PFSK-1 (cell line): ENCODE data around the gene CTIF.

Experiments
- FOXP2 ChIP-seq: optimal IDR thresholded peaks from 2 replicates; pipeline ENCODE3; 2011; ENCODE audit warnings: borderline replicate concordance, control low read depth, inconsistent platforms; ENCODE audit not compliant: insufficient read depth; ENCODE audit errors: extremely low read length, extremely low read depth
- POLR2AphosphoS5 ChIP-seq: IDR thresholded peaks from 2 replicates; pipeline ENCODE4 v1.6.1; 2012; ENCODE audit warnings: low read depth, mild to moderate bottlenecking, control low read depth, low read length, moderate library complexity
- SIN3A ChIP-seq: IDR thresholded peaks from 2 replicates; pipeline ENCODE4 v1.6.1; 2012; ENCODE audit warnings: mild to moderate bottlenecking, low read length, moderate library complexity, borderline replicate concordance; ENCODE audit not compliant: insufficient read depth
- TAF1 ChIP-seq: IDR thresholded peaks from 2 replicates; pipeline ENCODE4 v1.6.1; 2012; ENCODE audit warnings: low read length, control low read depth, borderline replicate concordance; ENCODE audit not compliant: insufficient read depth
- TF ChIP-seq, protein P1 (sequence below), 2 experiments: IDR thresholded peaks; 2 replicates each; pipeline versions ENCODE4 v1.6.1 to v1.8.0; 2011 to 2012; ENCODE audit warnings: low read depth in 2 of 2, low read length in 2 of 2, control low read depth in 1 of 2, inconsistent platforms in 1 of 2, mild to moderate bottlenecking in 1 of 2, moderate library complexity in 1 of 2; ENCODE audit not compliant: insufficient read depth in 1 of 2

CTIF gene

DNA sequence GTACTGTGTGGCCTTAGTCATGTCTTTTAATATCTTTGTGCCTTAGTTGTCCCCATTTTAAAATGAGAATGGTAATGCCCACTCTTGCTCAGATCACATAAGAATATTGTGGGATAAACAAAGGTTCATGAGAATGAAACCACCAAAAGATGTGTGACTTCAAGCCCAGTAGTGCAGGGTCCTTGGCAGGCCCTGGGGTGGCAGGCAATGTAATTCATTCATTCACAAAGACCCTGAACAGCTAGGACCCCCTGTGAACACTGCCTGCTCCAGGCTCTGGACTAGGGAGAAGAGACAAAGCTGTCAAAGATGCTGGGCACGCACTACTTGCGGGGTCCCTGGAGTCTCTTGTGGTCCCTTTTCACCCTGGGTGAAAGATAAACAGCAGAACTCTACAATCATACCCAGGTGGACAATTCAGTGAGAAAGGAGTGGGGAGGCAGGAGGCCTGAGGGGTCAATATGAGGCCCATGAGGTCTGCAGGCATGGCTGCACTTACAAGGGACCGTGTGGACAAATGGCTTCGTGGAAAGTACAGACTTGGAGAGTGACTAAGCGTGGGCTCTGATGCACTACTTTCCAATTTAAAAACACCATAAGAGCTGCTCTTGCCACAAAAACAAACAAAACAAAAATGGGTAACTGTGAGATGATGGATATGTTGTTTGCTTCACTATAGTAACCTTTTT, 275.8 kb downstream of the CTIF start:
- TF ChIP-seq, protein P1, sequence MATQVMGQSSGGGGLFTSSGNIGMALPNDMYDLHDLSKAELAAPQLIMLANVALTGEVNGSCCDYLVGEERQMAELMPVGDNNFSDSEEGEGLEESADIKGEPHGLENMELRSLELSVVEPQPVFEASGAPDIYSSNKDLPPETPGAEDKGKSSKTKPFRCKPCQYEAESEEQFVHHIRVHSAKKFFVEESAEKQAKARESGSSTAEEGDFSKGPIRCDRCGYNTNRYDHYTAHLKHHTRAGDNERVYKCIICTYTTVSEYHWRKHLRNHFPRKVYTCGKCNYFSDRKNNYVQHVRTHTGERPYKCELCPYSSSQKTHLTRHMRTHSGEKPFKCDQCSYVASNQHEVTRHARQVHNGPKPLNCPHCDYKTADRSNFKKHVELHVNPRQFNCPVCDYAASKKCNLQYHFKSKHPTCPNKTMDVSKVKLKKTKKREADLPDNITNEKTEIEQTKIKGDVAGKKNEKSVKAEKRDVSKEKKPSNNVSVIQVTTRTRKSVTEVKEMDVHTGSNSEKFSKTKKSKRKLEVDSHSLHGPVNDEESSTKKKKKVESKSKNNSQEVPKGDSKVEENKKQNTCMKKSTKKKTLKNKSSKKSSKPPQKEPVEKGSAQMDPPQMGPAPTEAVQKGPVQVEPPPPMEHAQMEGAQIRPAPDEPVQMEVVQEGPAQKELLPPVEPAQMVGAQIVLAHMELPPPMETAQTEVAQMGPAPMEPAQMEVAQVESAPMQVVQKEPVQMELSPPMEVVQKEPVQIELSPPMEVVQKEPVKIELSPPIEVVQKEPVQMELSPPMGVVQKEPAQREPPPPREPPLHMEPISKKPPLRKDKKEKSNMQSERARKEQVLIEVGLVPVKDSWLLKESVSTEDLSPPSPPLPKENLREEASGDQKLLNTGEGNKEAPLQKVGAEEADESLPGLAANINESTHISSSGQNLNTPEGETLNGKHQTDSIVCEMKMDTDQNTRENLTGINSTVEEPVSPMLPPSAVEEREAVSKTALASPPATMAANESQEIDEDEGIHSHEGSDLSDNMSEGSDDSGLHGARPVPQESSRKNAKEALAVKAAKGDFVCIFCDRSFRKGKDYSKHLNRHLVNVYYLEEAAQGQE (IDR thresholded peaks at IDR 0.05; ENCODE audit: insufficient read depth in 1 of 2, low read depth in 2 of 2, low read length in 2 of 2), result no peak
- TF ChIP-seq POLR2AphosphoS5, result no peak
- no peak for TF ChIP-seq FOXP2
- TF ChIP-seq SIN3A, result no peak
- no peak for TF ChIP-seq TAF1

DNA sequence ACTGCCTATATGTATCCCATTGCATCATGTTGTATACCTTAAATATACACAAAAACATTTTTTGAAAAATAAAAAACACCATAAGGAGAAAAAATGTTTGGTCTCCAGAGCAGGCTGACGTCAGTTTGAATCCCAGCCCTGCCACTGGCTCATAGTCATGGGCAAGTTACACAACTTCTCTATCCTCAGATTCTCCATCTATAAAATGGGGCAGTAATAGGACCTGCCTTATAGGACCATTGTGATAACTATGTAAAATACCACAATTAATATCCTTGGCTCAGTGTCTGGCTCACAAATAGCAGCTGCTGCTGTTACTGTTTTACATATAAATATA, 276.3 kb downstream of the CTIF start:
- TF ChIP-seq TAF1, result no peak
- TF ChIP-seq POLR2AphosphoS5, result no peak
- TF ChIP-seq FOXP2, result no peak

DNA sequence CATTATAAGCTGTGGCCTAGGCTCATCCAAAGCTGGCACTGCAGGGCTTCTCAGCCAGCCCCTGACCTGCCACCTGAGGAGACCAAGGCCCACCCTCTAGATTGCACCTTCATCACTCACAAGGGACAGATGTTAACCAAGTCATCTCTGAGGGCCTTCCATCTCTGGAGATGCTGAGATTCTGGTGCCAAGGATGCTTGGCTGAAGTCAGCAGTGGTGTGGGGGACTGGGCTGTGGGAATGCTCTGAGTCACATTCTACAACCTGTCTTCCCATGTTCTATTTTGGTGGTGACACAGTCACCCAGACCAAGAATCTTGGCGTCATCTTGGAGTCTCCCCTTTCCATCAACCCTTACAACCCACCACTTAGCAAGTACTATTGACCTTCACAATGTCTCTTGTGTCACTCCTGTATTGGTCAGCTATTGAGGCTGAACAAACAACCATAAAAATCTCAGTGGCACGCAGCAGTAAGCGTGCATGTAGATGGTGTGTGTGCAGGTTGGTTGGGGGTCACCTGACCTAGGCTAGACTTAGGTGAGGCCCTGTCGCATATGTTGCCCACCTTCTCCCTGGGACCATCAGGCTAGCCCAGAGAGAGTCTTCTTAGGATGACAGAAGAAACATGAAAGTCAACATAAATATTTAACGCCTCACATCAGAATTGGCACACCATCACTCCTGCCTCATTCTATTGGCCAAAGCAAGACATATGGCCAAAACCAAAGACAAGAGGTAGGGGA, 276.9 kb downstream of the CTIF start:
- TF ChIP-seq FOXP2 (no peak), SIN3A (no peak), TAF1 (no peak), POLR2AphosphoS5 (no peak)
- TF ChIP-seq, protein P1 (IDR thresholded peaks at IDR 0.05; ENCODE audit: insufficient read depth in 1 of 2, low read depth in 2 of 2, low read length in 2 of 2), result no peak

DNA sequence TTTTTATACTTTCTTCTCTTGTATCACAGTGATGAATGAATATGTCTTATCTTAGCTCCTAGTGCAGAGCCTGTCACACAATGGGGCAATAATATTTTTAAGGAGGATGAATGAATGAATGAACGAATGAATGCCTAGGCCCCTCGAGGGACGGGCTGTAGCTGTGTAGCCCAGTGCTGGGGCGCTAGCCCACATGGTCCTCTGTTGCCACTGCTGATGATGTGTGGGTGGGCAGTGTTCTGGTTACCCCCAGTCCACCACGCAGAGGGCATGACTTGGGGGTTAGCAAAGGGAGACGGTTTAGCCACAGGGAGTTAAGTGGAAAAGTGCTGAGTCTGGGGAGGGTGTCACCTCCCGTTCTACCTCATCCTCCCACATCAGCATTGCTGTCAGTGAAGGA, 277.7 kb downstream of the CTIF start:
- no peak for TF ChIP-seq FOXP2
- TF ChIP-seq, protein P1 (IDR thresholded peaks at IDR 0.05; ENCODE audit: insufficient read depth in 1 of 2, low read depth in 2 of 2, low read length in 2 of 2), result no peak
- TF ChIP-seq TAF1, result no peak
- TF ChIP-seq SIN3A, result no peak
- TF ChIP-seq POLR2AphosphoS5, result no peak

DNA sequence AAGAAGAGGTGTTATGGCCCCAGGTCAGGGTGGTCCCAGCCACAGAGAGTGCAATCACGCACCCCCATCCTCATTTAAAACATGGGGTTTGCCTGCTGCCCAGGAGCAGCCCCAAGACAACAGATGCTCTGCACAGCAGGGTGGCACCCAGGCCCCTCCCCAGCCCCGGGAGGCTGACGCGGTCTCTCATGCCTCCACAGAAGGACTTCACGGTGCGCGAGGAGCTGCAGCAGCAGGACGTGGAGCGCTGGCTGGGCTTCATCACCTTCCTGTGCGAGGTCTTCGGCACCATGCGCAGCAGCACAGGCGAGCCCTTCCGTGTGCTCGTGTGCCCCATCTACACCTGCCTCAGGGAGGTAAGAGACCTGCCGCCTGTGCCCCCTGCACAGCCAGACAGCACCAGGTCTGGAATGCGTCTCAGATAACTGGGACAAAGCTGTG, 278.2 kb downstream of the CTIF start:
- TF ChIP-seq POLR2AphosphoS5, result no peak
